Measurements from ENCODE around the gene PLB1.

PLB1 gene

GRCh38 chr2:28624436-28624792 lies 128.6 kb downstream of the PLB1 start:
- no peak for ATAC-seq (ENCODE audit: insufficient read depth, low read depth)
- H3K4me2 ChIP-seq (ENCODE audit: insufficient read depth, low read length): no peak overlapping the region
- H3K27me3 ChIP-seq (ENCODE audit: insufficient read depth, low read length, poor library complexity): no peaks in the 10 kb centered on the region

GRCh38 chr2:28624793-28625701 lies 129.2 kb downstream of the PLB1 start:
- Histone ChIP-seq H3K4me3 (ENCODE audit: low read depth in 1 of 2, low read length in 2 of 2) (no peak overlapping the region), H3K9ac (ENCODE audit: low read depth, low read length) (no peak overlapping the region), H2AFZ (ENCODE audit: low read depth, low read length) (no peak overlapping the region), H3K79me2 (ENCODE audit: insufficient read depth, low read length) (no peaks in the 10 kb centered on the region), H3K27me3 (ENCODE audit: insufficient read depth, low read length, poor library complexity) (no peaks in the 10 kb centered on the region), H3K4me2 (ENCODE audit: insufficient read depth, low read length) (no peak overlapping the region), H4K20me1 (ENCODE audit: insufficient read depth, low read length) (no peaks in the 10 kb centered on the region), H3K9me3 (ENCODE audit: insufficient read depth, low read length, severe bottlenecking) (no peaks in the 10 kb centered on the region), H3K27ac (ENCODE audit: low read length) (no peak overlapping the region), H3K4me1 (ENCODE audit: insufficient read depth, low read length) (peaks cover 15% of the 10 kb centered on the region), H3K36me3 (ENCODE audit: insufficient read depth, low read length) (no peaks in the 10 kb centered on the region)
- DNase-seq (no peak), ATAC-seq (ENCODE audit: insufficient read depth, low read depth) (no peak)
- TF ChIP-seq, protein P1, sequence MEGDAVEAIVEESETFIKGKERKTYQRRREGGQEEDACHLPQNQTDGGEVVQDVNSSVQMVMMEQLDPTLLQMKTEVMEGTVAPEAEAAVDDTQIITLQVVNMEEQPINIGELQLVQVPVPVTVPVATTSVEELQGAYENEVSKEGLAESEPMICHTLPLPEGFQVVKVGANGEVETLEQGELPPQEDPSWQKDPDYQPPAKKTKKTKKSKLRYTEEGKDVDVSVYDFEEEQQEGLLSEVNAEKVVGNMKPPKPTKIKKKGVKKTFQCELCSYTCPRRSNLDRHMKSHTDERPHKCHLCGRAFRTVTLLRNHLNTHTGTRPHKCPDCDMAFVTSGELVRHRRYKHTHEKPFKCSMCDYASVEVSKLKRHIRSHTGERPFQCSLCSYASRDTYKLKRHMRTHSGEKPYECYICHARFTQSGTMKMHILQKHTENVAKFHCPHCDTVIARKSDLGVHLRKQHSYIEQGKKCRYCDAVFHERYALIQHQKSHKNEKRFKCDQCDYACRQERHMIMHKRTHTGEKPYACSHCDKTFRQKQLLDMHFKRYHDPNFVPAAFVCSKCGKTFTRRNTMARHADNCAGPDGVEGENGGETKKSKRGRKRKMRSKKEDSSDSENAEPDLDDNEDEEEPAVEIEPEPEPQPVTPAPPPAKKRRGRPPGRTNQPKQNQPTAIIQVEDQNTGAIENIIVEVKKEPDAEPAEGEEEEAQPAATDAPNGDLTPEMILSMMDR (IDR thresholded peaks at IDR 0.05; ENCODE audit: borderline replicate concordance, extremely low read depth, low read length, poor library complexity, severe bottlenecking): no peak
- no peak for TF ChIP-seq EZH2 (IDR thresholded peaks at IDR 0.05; ENCODE audit: borderline replicate concordance, low read depth, low read length, severe bottlenecking)

More at GRCh38 chr2:28624436-28624792, 128.6 kb downstream of the PLB1 start:
- no peak overlapping the region for H3K4me3 ChIP-seq (ENCODE audit: low read depth in 1 of 2, low read length in 2 of 2)
- no peak overlapping the region for H3K9ac ChIP-seq (ENCODE audit: low read depth, low read length)
- H3K79me2 ChIP-seq (ENCODE audit: insufficient read depth, low read length): no peaks in the 10 kb centered on the region
- no peaks in the 10 kb centered on the region for H3K36me3 ChIP-seq (ENCODE audit: insufficient read depth, low read length)
- no peaks in the 10 kb centered on the region for H3K9me3 ChIP-seq (ENCODE audit: insufficient read depth, low read length, severe bottlenecking)
- peaks cover 15% of the 10 kb centered on the region for H3K4me1 ChIP-seq (ENCODE audit: insufficient read depth, low read length)
- TF ChIP-seq EZH2 (IDR thresholded peaks at IDR 0.05; ENCODE audit: borderline replicate concordance, low read depth, low read length, severe bottlenecking): no peak
- TF ChIP-seq, protein P1 (IDR thresholded peaks at IDR 0.05; ENCODE audit: borderline replicate concordance, extremely low read depth, low read length, poor library complexity, severe bottlenecking): no peak
- H3K27ac ChIP-seq (ENCODE audit: low read length): no peak overlapping the region
- no peak for DNase-seq
- no peak overlapping the region for H2AFZ ChIP-seq (ENCODE audit: low read depth, low read length)
- no peaks in the 10 kb centered on the region for H4K20me1 ChIP-seq (ENCODE audit: insufficient read depth, low read length)

- H3K9me3 ChIP-seq (ENCODE audit: insufficient read depth, low read length, severe bottlenecking): no peaks in the 10 kb centered on the region
- H3K27ac ChIP-seq (ENCODE audit: low read length): no peak overlapping the region
- no peaks in the 10 kb centered on the region for H3K36me3 ChIP-seq (ENCODE audit: insufficient read depth, low read length)
- TF ChIP-seq, protein P1 (IDR thresholded peaks at IDR 0.05; ENCODE audit: borderline replicate concordance, extremely low read depth, low read length, poor library complexity, severe bottlenecking): no peak
- no peak for TF ChIP-seq EZH2 (IDR thresholded peaks at IDR 0.05; ENCODE audit: borderline replicate concordance, low read depth, low read length, severe bottlenecking)
- no peak overlapping the region for H3K9ac ChIP-seq (ENCODE audit: low read depth, low read length)
- no peaks in the 10 kb centered on the region for H3K27me3 ChIP-seq (ENCODE audit: insufficient read depth, low read length, poor library complexity)
- no peaks in the 10 kb centered on the region for H4K20me1 ChIP-seq (ENCODE audit: insufficient read depth, low read length)
- no peak overlapping the region for H3K4me3 ChIP-seq (ENCODE audit: low read depth in 1 of 2, low read length in 2 of 2)
- DNase-seq (no peak), ATAC-seq (ENCODE audit: insufficient read depth, low read depth) (no peak)
- no peak overlapping the region for H2AFZ ChIP-seq (ENCODE audit: low read depth, low read length)
- no peak overlapping the region for H3K4me2 ChIP-seq (ENCODE audit: insufficient read depth, low read length)
- no peaks in the 10 kb centered on the region for H3K79me2 ChIP-seq (ENCODE audit: insufficient read depth, low read length)
- H3K4me1 ChIP-seq (ENCODE audit: insufficient read depth, low read length): peaks cover 8% of the 10 kb centered on the region
Measured at GRCh38 chr2:28626376-28626775, 130.5 kb downstream of the PLB1 start.

Data from DND-41 (cell line).